GM18868 (cell line): ENCODE data around the gene LMCD1.

Experiments
- ATAC-seq: cut with Tn5 transposase; IDR thresholded peaks from one replicate; pipeline ENCODE4 v1.9.1; 2021; ENCODE audit warnings: mild to moderate bottlenecking, moderate library complexity; ENCODE audit not compliant: unreplicated experiment

Gene LMCD1

DNA sequence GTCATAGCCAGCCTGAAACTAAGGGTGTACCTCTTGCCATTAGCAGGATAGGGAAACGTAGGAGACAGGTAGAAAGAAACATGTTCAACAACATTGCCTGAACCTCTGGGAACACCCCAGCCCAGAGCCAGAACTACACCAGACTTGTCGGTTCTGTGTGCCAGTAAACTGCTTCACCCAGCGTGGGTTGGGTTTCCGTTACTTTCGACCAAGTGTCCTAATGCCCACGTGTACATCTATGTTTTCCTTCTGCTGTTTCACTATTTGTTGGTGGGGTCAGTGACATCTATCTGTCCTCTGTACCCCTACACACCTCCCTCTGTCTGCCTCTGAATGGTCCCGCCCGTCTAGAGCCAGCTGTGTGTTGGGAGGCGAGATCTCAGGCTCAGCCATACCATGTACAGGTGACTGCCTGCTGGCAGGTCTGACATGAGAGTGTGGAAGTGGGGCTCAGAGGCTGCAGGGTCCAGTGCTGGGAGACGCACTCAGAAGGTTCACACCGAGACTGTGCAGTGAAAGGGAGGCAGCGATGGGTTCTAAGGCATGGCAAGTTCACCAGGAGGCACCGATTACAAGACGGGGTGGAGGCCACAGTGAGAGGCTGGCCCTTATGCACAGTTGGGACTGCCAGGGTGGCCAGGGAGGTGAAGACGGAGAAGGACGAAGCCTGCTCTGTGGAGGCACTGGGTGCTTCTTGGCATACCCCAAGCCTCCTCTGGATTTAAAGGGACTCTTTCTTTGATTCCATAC, 106.6 kb downstream of the LMCD1 start:
- no peak for ATAC-seq

- ATAC-seq, result no peak
Observed at GRCh38 chr3:8608791-8609467, 107.3 kb downstream of the LMCD1 start.

DNA sequence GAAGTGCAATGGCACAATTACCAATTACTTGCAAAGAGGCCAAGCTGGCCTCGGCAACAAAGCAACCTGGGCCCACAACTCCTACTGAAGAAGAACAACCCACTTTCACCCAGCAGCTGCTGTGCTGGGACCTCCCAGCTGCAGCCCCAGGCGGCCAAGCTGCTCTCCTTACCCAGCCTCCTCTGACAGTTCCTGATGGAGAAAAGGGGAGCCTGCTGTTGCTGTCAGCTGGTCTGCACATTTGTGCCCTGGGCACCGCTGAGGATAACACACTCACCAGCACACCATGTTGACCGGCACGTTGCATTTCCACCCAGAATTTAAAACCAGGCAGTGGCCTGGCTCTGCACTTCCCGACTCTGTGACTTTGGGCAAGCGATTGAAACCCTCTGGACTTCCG, 109.3 kb downstream of the LMCD1 start:
- ATAC-seq, result no peak

DNA sequence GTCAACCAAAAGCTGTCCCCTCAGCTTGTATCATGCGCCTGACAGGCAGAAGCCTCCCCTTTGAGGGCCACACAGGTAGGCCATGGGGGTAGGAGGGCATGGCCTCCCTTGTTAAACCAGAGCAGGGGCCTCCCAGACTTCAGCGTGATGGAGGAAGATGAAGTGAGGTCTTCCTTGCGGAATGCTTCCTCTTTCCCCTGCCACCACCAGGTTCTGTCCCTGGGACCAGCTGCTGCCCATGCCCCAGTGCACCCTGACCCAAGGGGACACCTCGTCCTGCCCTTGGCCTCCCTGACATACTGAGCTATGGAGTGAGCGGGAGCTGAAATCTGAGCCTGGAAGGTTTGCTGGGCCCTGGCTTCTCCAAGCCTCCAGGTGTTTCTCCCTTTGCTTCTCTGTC, 116.3 kb downstream of the LMCD1 start:
- no peak for ATAC-seq

- no peak for ATAC-seq
Observed at GRCh38 chr3:8618950-8619349, 117.3 kb downstream of the LMCD1 start.

- no peak for ATAC-seq
Observed at GRCh38 chr3:8619548-8619947, 117.9 kb downstream of the LMCD1 start.

DNA sequence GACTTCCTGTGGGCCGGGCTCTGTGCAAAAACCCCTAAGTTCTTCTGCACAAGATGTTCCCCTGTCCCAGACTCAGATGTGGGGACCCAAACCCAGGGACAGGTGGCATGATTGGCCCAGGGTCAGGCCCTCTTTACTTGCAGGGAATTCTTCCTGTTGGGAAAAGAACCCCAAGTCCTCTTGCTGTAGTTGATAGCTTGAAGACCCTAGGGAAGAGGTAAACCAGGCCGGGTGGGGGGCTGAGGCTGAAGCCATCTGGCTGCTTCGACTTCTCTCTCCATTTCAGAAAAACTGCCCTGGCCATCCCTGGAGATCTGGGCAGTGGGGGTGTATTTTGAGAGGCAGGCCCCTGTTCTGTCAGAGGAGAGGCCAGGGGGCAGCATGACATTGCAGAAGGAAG, 119.5 kb downstream of the LMCD1 start:
- ATAC-seq, result no peak

- ATAC-seq, result no peak
Observed at GRCh38 chr3:8621872-8622271, 120.2 kb downstream of the LMCD1 start.

GRCh38 chr3:8622873-8623691, 121.5 kb downstream of the LMCD1 start:
- ATAC-seq, result peak; percentile 95

DNA sequence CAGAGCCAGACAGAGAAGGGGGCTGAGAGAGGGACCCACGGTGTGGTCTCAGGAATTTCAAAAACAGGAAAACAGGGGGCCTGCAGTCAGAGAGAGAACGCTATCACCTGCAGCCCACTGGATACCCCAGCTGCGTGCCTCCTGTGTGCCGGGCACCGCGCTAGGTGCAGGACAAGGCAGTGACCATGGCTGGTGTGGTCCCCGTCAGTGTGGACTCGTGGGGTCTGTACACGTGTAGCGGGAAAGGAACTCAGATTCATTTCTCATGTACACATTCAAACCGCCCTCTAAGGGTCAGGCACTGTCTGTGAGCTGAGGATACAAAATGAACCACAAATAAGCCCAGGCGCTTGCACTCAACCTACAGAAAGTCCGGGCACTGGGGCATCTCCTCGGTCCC, 122.1 kb downstream of the LMCD1 start:
- ATAC-seq, result no peak
